ENCODE measurements around the gene ALDH9A1. TPM values are rescaled to one million over a fixed set of nuclear protein-coding genes. Genes with fewer than 3 reads are reported as not detected.
"Not testable (repeated sequence)": the region's sequence is repeated elsewhere in the genome, so short reads cannot be mapped to it uniquely, and the experiment has no call there.

ALDH9A1 gene
- total RNA-seq, 2 experiments from 2014 or later: 43.4 to 45.3 TPM

GRCh38 chr1:165650981-165651625 lies 47.3 kb downstream of the ALDH9A1 start:
- Mint-ChIP-seq H3K36me3 (ENCODE audit: low read depth) (peaks cover 24% of the 10 kb centered on the region), H3K4me1 (peaks cover 23% of the 10 kb centered on the region), H3K27me3 (no peaks in the 10 kb centered on the region), H3K9me3 (no peaks in the 10 kb centered on the region), H3K4me3 (no peak overlapping the region), H3K27ac (no peak overlapping the region)
- POLR2A ChIA-PET: no interaction called here
- CTCF ChIA-PET: no interaction called here
- DNase-seq: no peak

GRCh38 chr1:165648919-165649572 lies 49.3 kb downstream of the ALDH9A1 start:
- peaks cover 31% of the 10 kb centered on the region for H3K4me1 Mint-ChIP-seq
- no peaks in the 10 kb centered on the region for H3K27me3 Mint-ChIP-seq
- H3K9me3 Mint-ChIP-seq: no peaks in the 10 kb centered on the region
- peaks cover 17% of the 10 kb centered on the region for H3K36me3 Mint-ChIP-seq (ENCODE audit: low read depth)
- peak overlapping the region; percentile 57 for H3K27ac Mint-ChIP-seq
- H3K4me3 Mint-ChIP-seq: no peak overlapping the region
- no peak for DNase-seq
- ChIA-PET POLR2A (interaction anchor here (0.7 kb wide), 1 partner anchor 414 kb away, joined by 8 read pairs; no protein-coding TSS in a partner anchor), CTCF (interaction anchor here (0.7 to 1.0 kb wide), 2 partner anchors 10 kb away, joined by 3 to 4 read pairs; no protein-coding TSS in a partner anchor)

GRCh38 chr1:165647970-165648369 lies 50.4 kb downstream of the ALDH9A1 start:
- no peak overlapping the region for H3K27ac Mint-ChIP-seq
- H3K4me1 Mint-ChIP-seq: peaks cover 31% of the 10 kb centered on the region
- peaks cover 11% of the 10 kb centered on the region for H3K36me3 Mint-ChIP-seq (ENCODE audit: low read depth)
- ChIA-PET POLR2A (no interaction called here), CTCF (interaction anchor here (1.0 to 1.3 kb wide), 2 partner anchors 11 to 37 kb away, joined by 3 to 4 read pairs; no protein-coding TSS in a partner anchor)
- no peak overlapping the region for H3K4me3 Mint-ChIP-seq
- no peak for DNase-seq
- H3K9me3 Mint-ChIP-seq: no peaks in the 10 kb centered on the region
- H3K27me3 Mint-ChIP-seq: no peaks in the 10 kb centered on the region

GRCh38 chr1:165647517-165647916 lies 50.8 kb downstream of the ALDH9A1 start:
- no peaks in the 10 kb centered on the region for H3K27me3 Mint-ChIP-seq

GRCh38 chr1:165645654-165646366 lies 52.6 kb downstream of the ALDH9A1 start:
- POLR2A ChIA-PET: no interaction called here
- peak; percentile 23 for DNase-seq
- Mint-ChIP-seq H3K4me3 (no peak overlapping the region), H3K27me3 (no peaks in the 10 kb centered on the region), H3K9me3 (no peaks in the 10 kb centered on the region), H3K36me3 (ENCODE audit: low read depth) (peaks cover 6% of the 10 kb centered on the region), H3K27ac (peak overlapping the region; percentile 50), H3K4me1 (peaks cover 37% of the 10 kb centered on the region)
- CTCF ChIA-PET: interaction anchor here (1.1 to 2.1 kb wide), 5 partner anchors 8 to 46 kb away, joined by 3 to 6 read pairs (median 3); no protein-coding TSS in a partner anchor

More at GRCh38 chr1:165647517-165647916, 50.8 kb downstream of the ALDH9A1 start:
- Mint-ChIP-seq H3K36me3 (ENCODE audit: low read depth) (peaks cover 11% of the 10 kb centered on the region), H3K4me1 (peaks cover 31% of the 10 kb centered on the region), H3K9me3 (no peaks in the 10 kb centered on the region), H3K27ac (peak overlapping the region; percentile 25), H3K4me3 (no peak overlapping the region)
- DNase-seq: no peak
- ChIA-PET CTCF (interaction anchor here (0.6 to 2.1 kb wide), 4 partner anchors 10 to 48 kb away, joined by 3 to 6 read pairs (median 4); no protein-coding TSS in a partner anchor), POLR2A (no interaction called here)

- CTCF ChIA-PET: no interaction called here
- POLR2A ChIA-PET: no interaction called here
- H3K27ac Mint-ChIP-seq: no peak overlapping the region
- DNase-seq: no peak
- H3K4me1 Mint-ChIP-seq: peaks cover 46% of the 10 kb centered on the region
- no peak overlapping the region for H3K4me3 Mint-ChIP-seq
- H3K36me3 Mint-ChIP-seq (ENCODE audit: low read depth): no peaks in the 10 kb centered on the region
- no peaks in the 10 kb centered on the region for H3K9me3 Mint-ChIP-seq
- H3K27me3 Mint-ChIP-seq: no peaks in the 10 kb centered on the region
Observed at GRCh38 chr1:165644064-165644735, 54.2 kb downstream of the ALDH9A1 start.

GRCh38 chr1:165641231-165641987 lies 57.0 kb downstream of the ALDH9A1 start:
- Mint-ChIP-seq H3K36me3 (ENCODE audit: low read depth) (peaks cover 3% of the 10 kb centered on the region), H3K27me3 (no peaks in the 10 kb centered on the region), H3K4me1 (peaks cover 32% of the 10 kb centered on the region), H3K9me3 (no peaks in the 10 kb centered on the region), H3K4me3 (no peak overlapping the region), H3K27ac (no peak overlapping the region)
- POLR2A ChIA-PET: interaction anchor here (0.7 kb wide), 1 partner anchor 14 kb away, joined by 3 read pairs; no protein-coding TSS in a partner anchor
- DNase-seq: no peak
- CTCF ChIA-PET: no interaction called here

GRCh38 chr1:165639821-165640623 lies 58.3 kb downstream of the ALDH9A1 start:
- Mint-ChIP-seq H3K9me3 (no peaks in the 10 kb centered on the region), H3K4me1 (peaks cover 21% of the 10 kb centered on the region), H3K27ac (peak overlapping the region; percentile 27), H3K4me3 (no peak overlapping the region), H3K27me3 (no peaks in the 10 kb centered on the region), H3K36me3 (ENCODE audit: low read depth) (peaks cover 3% of the 10 kb centered on the region)
- CTCF ChIA-PET: interaction anchor here (1.4 kb wide), 1 partner anchor 8 kb away, joined by 4 read pairs; no protein-coding TSS in a partner anchor
- DNase-seq: no peak
- POLR2A ChIA-PET: interaction anchor here (0.6 kb wide), 1 partner anchor 58 kb away, joined by 9 read pairs; no protein-coding TSS in a partner anchor

GRCh38 chr1:165638211-165638610 lies 60.2 kb downstream of the ALDH9A1 start:
- H3K36me3 Mint-ChIP-seq (ENCODE audit: low read depth); H3K27me3 Mint-ChIP-seq; H3K4me3 Mint-ChIP-seq; DNase-seq; H3K27ac Mint-ChIP-seq; H3K9me3 Mint-ChIP-seq; POLR2A ChIA-PET: not testable (repeated sequence)
- CTCF ChIA-PET: interaction anchor here (0.6 to 1.4 kb wide), 4 partner anchors 8 to 43 kb away, joined by 3 to 6 read pairs (median 4); no protein-coding TSS in a partner anchor
- H3K4me1 Mint-ChIP-seq: peaks cover 30% of the 10 kb centered on the region

- ChIA-PET CTCF (interaction anchor here (1.1 to 1.4 kb wide), 2 partner anchors 9 to 21 kb away, joined by 3 to 6 read pairs; no protein-coding TSS in a partner anchor), POLR2A (no interaction called here)
- peaks cover 3% of the 10 kb centered on the region for H3K36me3 Mint-ChIP-seq (ENCODE audit: low read depth)
- no peak overlapping the region for H3K27ac Mint-ChIP-seq
- H3K4me3 Mint-ChIP-seq: no peak overlapping the region
- no peak for DNase-seq
- no peaks in the 10 kb centered on the region for H3K27me3 Mint-ChIP-seq
- H3K4me1 Mint-ChIP-seq: peaks cover 30% of the 10 kb centered on the region
- H3K9me3 Mint-ChIP-seq: no peaks in the 10 kb centered on the region
Observed at GRCh38 chr1:165637427-165637826, 60.9 kb downstream of the ALDH9A1 start.

- no peak overlapping the region for H3K27ac Mint-ChIP-seq
- DNase-seq: no peak
- POLR2A ChIA-PET: no interaction called here
- peaks cover 3% of the 10 kb centered on the region for H3K36me3 Mint-ChIP-seq (ENCODE audit: low read depth)
- peaks cover 24% of the 10 kb centered on the region for H3K4me1 Mint-ChIP-seq
- H3K27me3 Mint-ChIP-seq: no peaks in the 10 kb centered on the region
- CTCF ChIA-PET: interaction anchor here (0.9 to 1.7 kb wide), 2 partner anchors 10 to 224 kb away, joined by 3 to 4 read pairs; no protein-coding TSS in a partner anchor
- H3K4me3 Mint-ChIP-seq: no peak overlapping the region
- H3K9me3 Mint-ChIP-seq: no peaks in the 10 kb centered on the region
Observed at GRCh38 chr1:165635823-165636222, 62.5 kb downstream of the ALDH9A1 start.

All from activated CD4-positive, alpha-beta T cell treated with anti-CD3 and anti-CD28 coated beads, Interleukin-2, amount 10 ng/mL, durations not matched to agents 7 days and 5 days (primary cell).